HG03097 (cell line): ENCODE results near the gene PRDM2.

Experiments
- ATAC-seq: cut with Tn5 transposase; IDR thresholded peaks from one replicate; pipeline ENCODE4 v1.9.1; 2021; ENCODE audit not compliant: unreplicated experiment, low FRiP score

Gene PRDM2

GRCh38 chr1:13830170-13830569, 130.2 kb downstream of the PRDM2 start:
- no peak for ATAC-seq

- no peak for ATAC-seq
These were observed 130.8 kb downstream of the PRDM2 start for GRCh38 chr1:13830616-13831280.

- ATAC-seq: no peak
These were observed 132.1 kb downstream of the PRDM2 start for GRCh38 chr1:13832100-13832499.

- no peak for ATAC-seq
These were observed 132.5 kb downstream of the PRDM2 start for GRCh38 chr1:13832536-13832935.

GRCh38 chr1:13836136-13836535, 136.1 kb downstream of the PRDM2 start:
- ATAC-seq: no peak

- no peak for ATAC-seq
These were observed 136.6 kb downstream of the PRDM2 start for GRCh38 chr1:13836631-13837030.

GRCh38 chr1:13838236-13838635, 138.2 kb downstream of the PRDM2 start:
- no peak for ATAC-seq

- ATAC-seq: no peak
These were observed 142.5 kb downstream of the PRDM2 start for GRCh38 chr1:13842497-13842896.

GRCh38 chr1:13851726-13852125, 151.7 kb downstream of the PRDM2 start:
- ATAC-seq: no peak

GRCh38 chr1:13855554-13855953, 155.6 kb downstream of the PRDM2 start:
- no peak for ATAC-seq

- no peak for ATAC-seq
These were observed 160.0 kb downstream of the PRDM2 start for GRCh38 chr1:13860031-13860430.

GRCh38 chr1:13864760-13865159, 164.8 kb downstream of the PRDM2 start:
- ATAC-seq: no peak

GRCh38 chr1:13865851-13866250, 165.9 kb downstream of the PRDM2 start:
- no peak for ATAC-seq

- ATAC-seq: no peak
These were observed 167.6 kb downstream of the PRDM2 start for GRCh38 chr1:13867603-13868002.

GRCh38 chr1:13869172-13869797, 169.3 kb downstream of the PRDM2 start:
- no peak for ATAC-seq

- ATAC-seq: no peak
These were observed 171.4 kb downstream of the PRDM2 start for GRCh38 chr1:13871413-13871812.

GRCh38 chr1:13871886-13872285, 171.9 kb downstream of the PRDM2 start:
- no peak for ATAC-seq

- ATAC-seq: no peak
These were observed 173.0 kb downstream of the PRDM2 start for GRCh38 chr1:13873032-13873431.
